H1 (cell line): ENCODE results near the gene SLC38A1. TPM values are rescaled to one million over a fixed set of nuclear protein-coding genes. Genes with fewer than 3 reads are reported as not detected.

Experiments used
- POLR2AphosphoS5 ChIP-seq: IDR thresholded peaks from 2 replicates; pipeline ENCODE4 v1.6.1; 2011; ENCODE audit warnings: low read depth, low read length
- POU5F1 ChIP-seq: IDR thresholded peaks from 2 replicates; pipeline ENCODE4 v1.6.1; 2011; ENCODE audit warnings: low read depth, mild to moderate bottlenecking, low read length, moderate library complexity
- RNF2 ChIP-seq: fragments of 200-900, 300-1000 bp; sonication (generic); IDR thresholded peaks from 2 replicates; pipeline ENCODE4 v1.7.1; 2016; ENCODE audit warnings: borderline replicate concordance, low read depth, mild to moderate bottlenecking, antibody characterized with exemption, low read length; ENCODE audit not compliant: poor library complexity, severe bottlenecking; ENCODE audit errors: missing control alignments
- polyA plus RNA-seq, 7 experiments: library from polyadenylated mRNA; depleted of rRNA in 3 of 7; stranded (reverse) in 5 of 7; unstranded in 2 of 7; fragments of >200 nt in 5 of 7; fragments of 200-250 nt in 2 of 7; gene quantifications; 1 replicate in 5 of 7; 2 replicates in 1 of 7; 4 replicates in 1 of 7; pipeline versions ENCODE4 v1.2.1 to v1.2.3, GENCODE V29; 2011 to 2013; ENCODE audit warnings: missing spikeins in 2 of 7, mixed read lengths in 2 of 7
- total RNA-seq: library from RNA; stranded (reverse); fragmentation: NEBNext Ultra II Directional; extraction: Animal tissue kit (Norgen Biotek cat#: 25700); gene quantifications from 2 replicates; pipeline ENCODE4 v1.2.1, GENCODE V29; 2021
- TF ChIP-seq, protein P1 (sequence below): fragments of 300-600 bp; sonication (generic); IDR thresholded peaks from 2 replicates; pipeline ENCODE4 v1.7.1; 2012; ENCODE audit warnings: low read length, moderate library complexity, mild to moderate bottlenecking, inconsistent platforms; ENCODE audit not compliant: insufficient replicate concordance

Gene SLC38A1
- total and polyA plus RNA-seq, 2 of the 8 experiments (the other 6 are each of a cell fraction or from before 2014, with no cell fraction given) = 83.4 to 242 TPM

DNA sequence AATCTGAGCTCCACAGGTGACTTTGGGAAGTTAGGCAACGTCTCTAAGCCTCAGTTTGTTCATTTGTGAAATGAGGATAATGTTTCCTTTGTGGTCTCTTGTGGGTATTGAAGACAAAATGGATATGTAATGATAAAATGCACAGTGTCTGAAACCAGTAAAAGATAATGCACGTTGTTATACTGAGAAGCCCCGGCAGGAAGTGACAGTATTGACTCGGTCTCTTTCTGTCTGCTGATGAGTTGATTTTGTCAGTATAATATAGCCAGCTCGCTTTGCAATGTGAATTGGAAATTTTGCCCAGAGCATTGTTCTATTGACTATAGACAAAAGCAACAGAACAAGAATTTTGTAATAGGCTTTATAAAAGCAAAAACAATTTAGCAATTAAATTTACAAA, 49.2 kb upstream of the SLC38A1 start (continued):
- TF ChIP-seq, protein P1, sequence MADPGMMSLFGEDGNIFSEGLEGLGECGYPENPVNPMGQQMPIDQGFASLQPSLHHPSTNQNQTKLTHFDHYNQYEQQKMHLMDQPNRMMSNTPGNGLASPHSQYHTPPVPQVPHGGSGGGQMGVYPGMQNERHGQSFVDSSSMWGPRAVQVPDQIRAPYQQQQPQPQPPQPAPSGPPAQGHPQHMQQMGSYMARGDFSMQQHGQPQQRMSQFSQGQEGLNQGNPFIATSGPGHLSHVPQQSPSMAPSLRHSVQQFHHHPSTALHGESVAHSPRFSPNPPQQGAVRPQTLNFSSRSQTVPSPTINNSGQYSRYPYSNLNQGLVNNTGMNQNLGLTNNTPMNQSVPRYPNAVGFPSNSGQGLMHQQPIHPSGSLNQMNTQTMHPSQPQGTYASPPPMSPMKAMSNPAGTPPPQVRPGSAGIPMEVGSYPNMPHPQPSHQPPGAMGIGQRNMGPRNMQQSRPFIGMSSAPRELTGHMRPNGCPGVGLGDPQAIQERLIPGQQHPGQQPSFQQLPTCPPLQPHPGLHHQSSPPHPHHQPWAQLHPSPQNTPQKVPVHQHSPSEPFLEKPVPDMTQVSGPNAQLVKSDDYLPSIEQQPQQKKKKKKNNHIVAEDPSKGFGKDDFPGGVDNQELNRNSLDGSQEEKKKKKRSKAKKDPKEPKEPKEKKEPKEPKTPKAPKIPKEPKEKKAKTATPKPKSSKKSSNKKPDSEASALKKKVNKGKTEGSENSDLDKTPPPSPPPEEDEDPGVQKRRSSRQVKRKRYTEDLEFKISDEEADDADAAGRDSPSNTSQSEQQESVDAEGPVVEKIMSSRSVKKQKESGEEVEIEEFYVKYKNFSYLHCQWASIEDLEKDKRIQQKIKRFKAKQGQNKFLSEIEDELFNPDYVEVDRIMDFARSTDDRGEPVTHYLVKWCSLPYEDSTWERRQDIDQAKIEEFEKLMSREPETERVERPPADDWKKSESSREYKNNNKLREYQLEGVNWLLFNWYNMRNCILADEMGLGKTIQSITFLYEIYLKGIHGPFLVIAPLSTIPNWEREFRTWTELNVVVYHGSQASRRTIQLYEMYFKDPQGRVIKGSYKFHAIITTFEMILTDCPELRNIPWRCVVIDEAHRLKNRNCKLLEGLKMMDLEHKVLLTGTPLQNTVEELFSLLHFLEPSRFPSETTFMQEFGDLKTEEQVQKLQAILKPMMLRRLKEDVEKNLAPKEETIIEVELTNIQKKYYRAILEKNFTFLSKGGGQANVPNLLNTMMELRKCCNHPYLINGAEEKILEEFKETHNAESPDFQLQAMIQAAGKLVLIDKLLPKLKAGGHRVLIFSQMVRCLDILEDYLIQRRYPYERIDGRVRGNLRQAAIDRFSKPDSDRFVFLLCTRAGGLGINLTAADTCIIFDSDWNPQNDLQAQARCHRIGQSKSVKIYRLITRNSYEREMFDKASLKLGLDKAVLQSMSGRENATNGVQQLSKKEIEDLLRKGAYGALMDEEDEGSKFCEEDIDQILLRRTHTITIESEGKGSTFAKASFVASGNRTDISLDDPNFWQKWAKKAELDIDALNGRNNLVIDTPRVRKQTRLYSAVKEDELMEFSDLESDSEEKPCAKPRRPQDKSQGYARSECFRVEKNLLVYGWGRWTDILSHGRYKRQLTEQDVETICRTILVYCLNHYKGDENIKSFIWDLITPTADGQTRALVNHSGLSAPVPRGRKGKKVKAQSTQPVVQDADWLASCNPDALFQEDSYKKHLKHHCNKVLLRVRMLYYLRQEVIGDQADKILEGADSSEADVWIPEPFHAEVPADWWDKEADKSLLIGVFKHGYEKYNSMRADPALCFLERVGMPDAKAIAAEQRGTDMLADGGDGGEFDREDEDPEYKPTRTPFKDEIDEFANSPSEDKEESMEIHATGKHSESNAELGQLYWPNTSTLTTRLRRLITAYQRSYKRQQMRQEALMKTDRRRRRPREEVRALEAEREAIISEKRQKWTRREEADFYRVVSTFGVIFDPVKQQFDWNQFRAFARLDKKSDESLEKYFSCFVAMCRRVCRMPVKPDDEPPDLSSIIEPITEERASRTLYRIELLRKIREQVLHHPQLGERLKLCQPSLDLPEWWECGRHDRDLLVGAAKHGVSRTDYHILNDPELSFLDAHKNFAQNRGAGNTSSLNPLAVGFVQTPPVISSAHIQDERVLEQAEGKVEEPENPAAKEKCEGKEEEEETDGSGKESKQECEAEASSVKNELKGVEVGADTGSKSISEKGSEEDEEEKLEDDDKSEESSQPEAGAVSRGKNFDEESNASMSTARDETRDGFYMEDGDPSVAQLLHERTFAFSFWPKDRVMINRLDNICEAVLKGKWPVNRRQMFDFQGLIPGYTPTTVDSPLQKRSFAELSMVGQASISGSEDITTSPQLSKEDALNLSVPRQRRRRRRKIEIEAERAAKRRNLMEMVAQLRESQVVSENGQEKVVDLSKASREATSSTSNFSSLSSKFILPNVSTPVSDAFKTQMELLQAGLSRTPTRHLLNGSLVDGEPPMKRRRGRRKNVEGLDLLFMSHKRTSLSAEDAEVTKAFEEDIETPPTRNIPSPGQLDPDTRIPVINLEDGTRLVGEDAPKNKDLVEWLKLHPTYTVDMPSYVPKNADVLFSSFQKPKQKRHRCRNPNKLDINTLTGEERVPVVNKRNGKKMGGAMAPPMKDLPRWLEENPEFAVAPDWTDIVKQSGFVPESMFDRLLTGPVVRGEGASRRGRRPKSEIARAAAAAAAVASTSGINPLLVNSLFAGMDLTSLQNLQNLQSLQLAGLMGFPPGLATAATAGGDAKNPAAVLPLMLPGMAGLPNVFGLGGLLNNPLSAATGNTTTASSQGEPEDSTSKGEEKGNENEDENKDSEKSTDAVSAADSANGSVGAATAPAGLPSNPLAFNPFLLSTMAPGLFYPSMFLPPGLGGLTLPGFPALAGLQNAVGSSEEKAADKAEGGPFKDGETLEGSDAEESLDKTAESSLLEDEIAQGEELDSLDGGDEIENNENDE = no peak
- no peak for TF ChIP-seq POLR2AphosphoS5
- no peak for TF ChIP-seq POU5F1
- no peak for TF ChIP-seq RNF2
